Type B pancreatic cell (in vitro differentiated cells): ENCODE data around the gene ME2. TPM values are rescaled to one million over a fixed set of nuclear protein-coding genes. Genes with fewer than 3 reads are reported as not detected.

Source experiments
- DNase-seq: peaks from one replicate; pipeline ENCODE4 v3.0.0; 2021; ENCODE audit warnings: mixed read lengths; ENCODE audit not compliant: unreplicated experiment; ENCODE audit errors: extremely low spot score
- H3K27ac Mint-ChIP-seq: 2 replicates; pipeline ENCODE4 v1.8.0; 2021; ENCODE audit warnings: mild to moderate bottlenecking, mixed read lengths
- H3K27me3 Mint-ChIP-seq: 2 replicates; pipeline ENCODE4 v1.8.0; 2021; ENCODE audit warnings: mixed read lengths
- H3K36me3 Mint-ChIP-seq: 2 replicates; pipeline ENCODE4 v1.8.0; 2021; ENCODE audit warnings: mixed read lengths
- H3K4me1 Mint-ChIP-seq: one replicate; pipeline ENCODE4 v1.8.0; 2021; ENCODE audit warnings: mixed read lengths; ENCODE audit not compliant: unreplicated experiment
- H3K4me3 Mint-ChIP-seq: 2 replicates; pipeline ENCODE4 v1.8.0; 2021; ENCODE audit warnings: mild to moderate bottlenecking, mixed read lengths
- H3K9me3 Mint-ChIP-seq: 2 replicates; pipeline ENCODE4 v1.8.0; 2021; ENCODE audit warnings: mixed read lengths
- total RNA-seq: library from RNA; stranded (reverse); gene quantifications from 2 replicates; pipeline ENCODE4 v1.2.1, GENCODE V29; 2021; ENCODE audit warnings: low replicate concordance
- TF ChIP-seq, protein P1 (sequence below): fragments of 200-600 bp; sonication (generic); conservative IDR thresholded peaks from 2 replicates; pipeline ENCODE4 v1.5.0; 2021; ENCODE audit warnings: antibody characterized with exemption, mild to moderate bottlenecking

Gene ME2
- total RNA-seq, 1 donor from 2014 or later, result 49.6 TPM

DNA sequence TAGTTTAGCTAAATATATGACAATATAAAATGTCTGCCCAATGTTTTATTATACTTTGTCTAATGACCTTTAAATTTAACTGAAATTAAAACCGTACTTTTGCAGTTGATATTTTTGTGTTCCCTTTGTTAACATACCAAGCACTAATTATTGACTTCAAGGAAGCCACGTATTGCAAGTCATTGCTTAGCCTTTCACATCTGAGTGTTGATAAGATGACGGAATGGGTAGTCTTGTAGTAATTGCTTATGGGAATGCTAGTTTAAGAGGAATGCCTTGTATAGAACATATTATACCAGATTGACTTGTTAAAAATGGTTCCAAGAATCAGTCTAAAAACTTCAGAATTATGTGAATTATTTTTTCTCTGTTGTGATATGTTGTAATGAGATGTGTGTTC lies 74.9 kb downstream of the ME2 start:
- no peaks in the 10 kb centered on the region for H3K27me3 Mint-ChIP-seq
- no peaks in the 10 kb centered on the region for H3K4me1 Mint-ChIP-seq
- H3K9me3 Mint-ChIP-seq, result no peaks in the 10 kb centered on the region
- H3K27ac Mint-ChIP-seq, result no peak overlapping the region
- DNase-seq, result no peak
- H3K36me3 Mint-ChIP-seq, result no peaks in the 10 kb centered on the region
- TF ChIP-seq, protein P1, sequence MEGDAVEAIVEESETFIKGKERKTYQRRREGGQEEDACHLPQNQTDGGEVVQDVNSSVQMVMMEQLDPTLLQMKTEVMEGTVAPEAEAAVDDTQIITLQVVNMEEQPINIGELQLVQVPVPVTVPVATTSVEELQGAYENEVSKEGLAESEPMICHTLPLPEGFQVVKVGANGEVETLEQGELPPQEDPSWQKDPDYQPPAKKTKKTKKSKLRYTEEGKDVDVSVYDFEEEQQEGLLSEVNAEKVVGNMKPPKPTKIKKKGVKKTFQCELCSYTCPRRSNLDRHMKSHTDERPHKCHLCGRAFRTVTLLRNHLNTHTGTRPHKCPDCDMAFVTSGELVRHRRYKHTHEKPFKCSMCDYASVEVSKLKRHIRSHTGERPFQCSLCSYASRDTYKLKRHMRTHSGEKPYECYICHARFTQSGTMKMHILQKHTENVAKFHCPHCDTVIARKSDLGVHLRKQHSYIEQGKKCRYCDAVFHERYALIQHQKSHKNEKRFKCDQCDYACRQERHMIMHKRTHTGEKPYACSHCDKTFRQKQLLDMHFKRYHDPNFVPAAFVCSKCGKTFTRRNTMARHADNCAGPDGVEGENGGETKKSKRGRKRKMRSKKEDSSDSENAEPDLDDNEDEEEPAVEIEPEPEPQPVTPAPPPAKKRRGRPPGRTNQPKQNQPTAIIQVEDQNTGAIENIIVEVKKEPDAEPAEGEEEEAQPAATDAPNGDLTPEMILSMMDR, result no peak
- no peak overlapping the region for H3K4me3 Mint-ChIP-seq

DNA sequence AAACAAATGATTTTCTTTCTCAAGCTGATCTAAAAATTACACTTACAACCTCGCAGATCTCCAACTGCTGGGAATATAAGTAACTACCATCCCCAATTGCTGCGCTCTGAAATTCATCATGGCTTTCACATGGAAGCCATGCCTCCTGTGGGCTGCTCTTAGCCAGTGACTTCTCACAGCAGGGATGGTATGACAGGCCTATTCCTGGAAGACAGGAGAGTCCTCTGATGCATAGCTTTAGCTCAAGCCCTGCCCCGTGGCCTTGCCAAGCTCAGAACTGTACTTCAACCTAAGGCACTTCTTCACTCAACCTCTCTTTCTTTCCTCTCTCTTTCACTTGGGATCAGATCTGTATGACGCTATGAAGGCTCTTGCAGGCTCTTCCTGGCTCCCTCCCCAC lies 76.3 kb downstream of the ME2 start:
- Mint-ChIP-seq H3K27me3 (no peaks in the 10 kb centered on the region), H3K4me1 (no peaks in the 10 kb centered on the region), H3K27ac (no peak overlapping the region), H3K36me3 (no peaks in the 10 kb centered on the region), H3K4me3 (no peak overlapping the region), H3K9me3 (no peaks in the 10 kb centered on the region)
- TF ChIP-seq, protein P1, result no peak
- DNase-seq, result no peak

DNA sequence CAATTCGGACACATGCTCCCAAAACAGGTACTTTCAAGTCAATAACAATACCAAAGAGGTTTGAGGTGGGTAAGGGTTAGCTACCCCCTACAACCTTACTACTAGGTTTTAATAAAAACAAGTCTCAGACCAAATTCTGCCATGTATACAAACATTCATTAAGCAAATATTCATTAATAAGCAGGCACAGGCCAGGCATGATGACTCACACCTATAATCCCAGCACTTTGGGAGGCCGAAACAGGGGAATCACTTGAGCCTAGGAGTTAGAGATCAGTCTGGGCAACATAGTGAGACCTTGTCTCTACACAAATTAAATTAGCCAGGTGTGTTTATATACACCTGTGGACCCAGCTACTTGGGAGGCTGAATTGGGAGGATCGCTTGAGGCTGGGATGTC lies 77.2 kb downstream of the ME2 start:
- no peak for DNase-seq
- Mint-ChIP-seq H3K4me1 (no peaks in the 10 kb centered on the region), H3K4me3 (no peak overlapping the region), H3K27ac (no peak overlapping the region), H3K27me3 (no peaks in the 10 kb centered on the region), H3K9me3 (peaks cover 4% of the 10 kb centered on the region), H3K36me3 (no peaks in the 10 kb centered on the region)
- TF ChIP-seq, protein P1, result no peak

DNA sequence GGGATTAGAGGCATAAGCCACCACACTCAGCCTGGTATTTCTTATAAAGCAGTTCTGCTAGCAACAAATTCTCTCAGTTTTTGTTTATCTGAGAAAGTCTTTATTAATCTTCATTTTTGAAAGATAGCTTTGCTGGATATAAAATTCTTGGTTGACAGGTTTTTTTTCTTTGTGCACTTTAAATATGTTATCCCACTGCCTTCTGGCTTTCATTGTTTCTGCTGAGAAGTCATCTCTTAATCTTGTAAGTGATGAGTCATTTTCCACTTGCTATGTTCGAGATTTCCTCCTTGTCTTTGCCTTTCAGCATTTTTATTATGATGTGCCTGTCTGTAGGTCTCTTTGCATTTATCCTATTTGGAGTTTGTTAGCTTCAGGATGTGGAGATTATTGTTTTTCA lies 83.1 kb downstream of the ME2 start:
- no peak overlapping the region for H3K4me3 Mint-ChIP-seq
- TF ChIP-seq, protein P1, result no peak
- no peaks in the 10 kb centered on the region for H3K4me1 Mint-ChIP-seq
- DNase-seq, result no peak
- no peaks in the 10 kb centered on the region for H3K27me3 Mint-ChIP-seq
- H3K36me3 Mint-ChIP-seq, result no peaks in the 10 kb centered on the region
- H3K27ac Mint-ChIP-seq, result no peak overlapping the region
- H3K9me3 Mint-ChIP-seq, result peaks cover 12% of the 10 kb centered on the region

DNA sequence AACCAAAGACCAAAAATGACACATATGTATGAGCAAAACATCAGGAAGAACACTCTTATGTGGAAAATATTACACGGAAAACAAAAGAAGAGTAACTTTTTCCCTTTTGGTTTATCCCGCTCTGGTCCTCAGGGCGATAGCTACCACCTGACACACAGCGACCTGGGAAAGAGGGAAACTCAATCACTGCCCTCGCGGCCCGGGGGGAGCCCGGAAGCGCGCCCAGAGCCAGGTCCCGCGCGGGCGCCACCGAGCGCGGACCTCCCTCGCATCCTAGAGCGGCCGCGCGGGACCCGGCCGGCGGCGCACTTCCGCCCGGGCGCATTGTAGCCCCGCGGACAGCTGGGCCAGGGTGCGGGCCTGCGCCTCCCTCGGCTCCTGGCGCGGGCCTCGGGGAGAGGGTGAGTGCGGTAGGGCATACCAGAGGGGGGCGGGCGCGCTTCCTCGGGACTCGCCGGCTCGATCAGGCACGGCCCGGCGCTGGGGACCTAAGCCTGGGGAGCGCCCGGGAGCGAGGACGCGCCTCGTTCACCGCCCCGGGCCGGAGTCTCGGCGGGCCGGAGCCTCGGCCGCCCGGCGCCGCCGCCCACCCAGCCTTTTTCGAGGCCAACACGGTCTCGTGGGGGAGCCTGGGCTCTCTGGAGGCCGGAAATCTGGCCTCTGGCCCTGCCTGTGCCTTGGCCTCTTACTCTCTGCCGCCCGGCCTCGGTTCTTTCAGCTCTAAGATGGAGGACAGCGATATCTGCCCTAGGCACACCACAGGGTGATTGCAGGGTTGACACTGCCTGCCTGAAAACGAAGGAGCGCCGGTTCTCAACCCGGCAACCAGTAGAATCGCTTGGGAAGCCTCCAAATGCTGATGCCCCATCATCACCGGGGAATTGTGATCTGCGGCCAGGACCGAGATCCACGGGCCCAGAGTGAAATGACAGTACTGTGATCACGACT lies 89.1 kb downstream of the ME2 start, which contains the start of gene ELAC1:
ELAC1 (plus strand) TSS at position 327 of the 948 bp plus-strand sequence. CDS start 6,365 bp downstream, outside the sequence.
- peaks cover 16% of the 10 kb centered on the region for H3K4me1 Mint-ChIP-seq
- H3K36me3 Mint-ChIP-seq, result no peaks in the 10 kb centered on the region
- TF ChIP-seq, protein P1, result peak; percentile 24
- DNase-seq, result peak; percentile 80
- peaks cover 4% of the 10 kb centered on the region for H3K9me3 Mint-ChIP-seq
- peak within 1 kb of the TSS; percentile 91 for H3K27ac Mint-ChIP-seq
- H3K27me3 Mint-ChIP-seq, result no peaks in the 10 kb centered on the region
- H3K4me3 Mint-ChIP-seq, result peak within 1 kb of the TSS; percentile 88
